ENCODE results near the gene CAMTA1.

The CAMTA1 gene

DNA sequence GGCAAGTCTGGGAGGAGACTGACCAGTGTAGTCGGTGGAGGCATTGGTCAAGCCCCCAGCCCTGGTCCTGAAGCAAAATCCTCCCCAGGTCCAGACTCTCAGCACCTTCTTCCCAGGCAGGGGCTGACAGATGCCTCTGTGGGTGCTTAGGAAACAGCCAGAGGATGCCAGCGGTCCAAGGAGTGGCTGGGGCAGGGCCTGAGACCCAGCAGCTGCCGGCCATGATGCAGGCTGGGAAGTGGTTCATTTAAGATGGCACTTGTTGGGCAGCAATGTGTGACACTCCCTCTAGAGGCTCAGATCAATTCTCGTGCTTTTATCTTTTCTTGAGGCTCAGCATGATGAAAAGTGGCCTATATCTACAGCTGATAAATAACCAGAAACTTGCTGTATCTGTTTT, 820.8 kb downstream of the CAMTA1 start:
- TF ChIP-seq, protein P1, sequence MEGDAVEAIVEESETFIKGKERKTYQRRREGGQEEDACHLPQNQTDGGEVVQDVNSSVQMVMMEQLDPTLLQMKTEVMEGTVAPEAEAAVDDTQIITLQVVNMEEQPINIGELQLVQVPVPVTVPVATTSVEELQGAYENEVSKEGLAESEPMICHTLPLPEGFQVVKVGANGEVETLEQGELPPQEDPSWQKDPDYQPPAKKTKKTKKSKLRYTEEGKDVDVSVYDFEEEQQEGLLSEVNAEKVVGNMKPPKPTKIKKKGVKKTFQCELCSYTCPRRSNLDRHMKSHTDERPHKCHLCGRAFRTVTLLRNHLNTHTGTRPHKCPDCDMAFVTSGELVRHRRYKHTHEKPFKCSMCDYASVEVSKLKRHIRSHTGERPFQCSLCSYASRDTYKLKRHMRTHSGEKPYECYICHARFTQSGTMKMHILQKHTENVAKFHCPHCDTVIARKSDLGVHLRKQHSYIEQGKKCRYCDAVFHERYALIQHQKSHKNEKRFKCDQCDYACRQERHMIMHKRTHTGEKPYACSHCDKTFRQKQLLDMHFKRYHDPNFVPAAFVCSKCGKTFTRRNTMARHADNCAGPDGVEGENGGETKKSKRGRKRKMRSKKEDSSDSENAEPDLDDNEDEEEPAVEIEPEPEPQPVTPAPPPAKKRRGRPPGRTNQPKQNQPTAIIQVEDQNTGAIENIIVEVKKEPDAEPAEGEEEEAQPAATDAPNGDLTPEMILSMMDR (IDR thresholded peaks at IDR 0.05; ENCODE audit: borderline replicate concordance, insufficient read depth, low read depth, low read length) = no peak
- no peak overlapping the region for H3K4me3 ChIP-seq (ENCODE audit: low read depth, low read length)

DNA sequence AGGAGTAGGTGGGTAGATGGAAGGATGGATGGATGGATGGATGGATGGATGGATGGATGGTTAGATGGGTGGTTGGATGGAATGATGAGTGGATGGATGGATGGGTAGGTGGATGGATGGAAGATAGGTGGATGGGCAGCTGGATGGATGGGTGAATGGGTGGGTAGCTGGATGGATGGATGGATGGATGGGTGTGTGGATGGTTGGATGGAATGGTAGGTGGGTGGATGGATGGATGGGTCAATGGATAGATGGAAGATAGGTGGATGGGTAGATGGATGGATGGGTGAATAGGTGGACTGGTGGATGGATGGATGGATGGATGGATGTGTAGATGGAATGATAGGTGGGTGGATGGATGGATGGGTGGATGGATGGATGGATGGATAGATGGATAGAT, 821.8 kb downstream of the CAMTA1 start:
- no peak overlapping the region for H3K4me3 ChIP-seq (ENCODE audit: low read depth, low read length)
- TF ChIP-seq, protein P1 (IDR thresholded peaks at IDR 0.05; ENCODE audit: borderline replicate concordance, insufficient read depth, low read depth, low read length) = no peak

DNA sequence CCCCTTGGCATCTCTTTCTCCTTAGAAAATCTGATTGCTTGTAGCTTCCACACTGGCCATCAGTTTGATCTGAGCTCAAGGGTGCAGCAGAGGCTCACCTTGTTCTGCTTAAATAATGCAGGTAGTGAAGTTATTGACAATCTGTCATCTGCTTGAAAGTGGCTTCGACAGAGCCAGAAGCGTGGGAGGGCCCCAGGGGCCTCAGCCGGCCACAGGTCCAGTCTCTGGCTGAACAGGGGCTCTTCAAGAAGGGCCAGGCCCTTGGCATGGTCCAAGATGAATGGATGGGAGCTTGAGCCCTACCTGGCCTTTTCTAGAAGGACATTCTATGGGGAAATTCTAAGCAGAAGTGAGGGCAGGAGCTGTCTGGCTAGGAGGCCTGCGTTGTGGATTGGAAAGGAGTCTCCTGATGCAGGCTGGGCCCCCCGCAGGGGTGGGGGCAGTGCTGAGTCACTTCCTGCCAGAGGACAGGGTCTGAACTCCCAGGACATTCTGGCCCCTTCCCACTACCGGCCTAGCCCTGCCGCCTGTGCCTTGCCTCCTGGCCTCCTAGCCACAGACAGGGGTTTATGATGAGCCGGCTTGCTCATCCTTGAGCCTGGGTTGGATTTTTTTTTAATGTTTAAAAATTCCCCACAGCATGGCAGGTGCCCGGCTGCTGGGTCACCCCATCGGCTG, 823.5 kb downstream of the CAMTA1 start:
- H3K4me3 ChIP-seq (ENCODE audit: low read depth, low read length) = no peak overlapping the region
- TF ChIP-seq, protein P1 (IDR thresholded peaks at IDR 0.05; ENCODE audit: borderline replicate concordance, insufficient read depth, low read depth, low read length) = no peak

DNA sequence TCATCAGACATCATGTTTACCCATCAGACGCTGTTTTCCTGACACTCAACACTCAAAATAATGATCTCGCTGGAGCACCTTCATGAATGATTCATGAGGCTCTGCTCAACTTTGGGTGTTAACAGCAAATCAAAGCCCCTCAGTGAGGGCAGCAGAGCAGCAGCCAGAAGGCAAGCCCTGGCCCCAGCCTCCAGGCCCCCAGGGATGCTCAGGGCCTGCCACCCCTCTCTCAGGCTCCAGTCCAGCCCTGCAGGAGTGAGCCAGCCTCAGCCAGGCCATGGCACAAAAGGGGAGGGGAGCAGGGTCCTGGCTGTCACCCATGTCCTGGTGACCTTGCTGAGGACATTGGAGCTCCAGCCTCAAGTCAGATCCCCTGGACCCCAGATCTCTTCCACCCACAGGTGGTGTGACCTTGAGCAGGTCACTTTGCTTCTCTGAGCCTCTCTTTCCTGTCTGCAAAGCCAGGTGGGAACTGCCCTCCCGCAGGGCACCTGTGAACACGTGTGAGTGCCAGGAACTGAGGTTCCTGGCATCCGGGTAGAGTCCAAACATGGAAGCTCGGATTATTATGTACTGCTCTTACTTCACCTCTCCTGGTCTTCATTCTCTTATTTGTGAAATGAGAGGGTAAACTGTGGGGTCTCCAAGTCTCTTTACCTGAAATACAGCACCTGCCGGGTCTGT, 824.2 kb downstream of the CAMTA1 start:
- TF ChIP-seq, protein P1 (IDR thresholded peaks at IDR 0.05; ENCODE audit: borderline replicate concordance, insufficient read depth, low read depth, low read length) = no peak
- no peak overlapping the region for H3K4me3 ChIP-seq (ENCODE audit: low read depth, low read length)

DNA sequence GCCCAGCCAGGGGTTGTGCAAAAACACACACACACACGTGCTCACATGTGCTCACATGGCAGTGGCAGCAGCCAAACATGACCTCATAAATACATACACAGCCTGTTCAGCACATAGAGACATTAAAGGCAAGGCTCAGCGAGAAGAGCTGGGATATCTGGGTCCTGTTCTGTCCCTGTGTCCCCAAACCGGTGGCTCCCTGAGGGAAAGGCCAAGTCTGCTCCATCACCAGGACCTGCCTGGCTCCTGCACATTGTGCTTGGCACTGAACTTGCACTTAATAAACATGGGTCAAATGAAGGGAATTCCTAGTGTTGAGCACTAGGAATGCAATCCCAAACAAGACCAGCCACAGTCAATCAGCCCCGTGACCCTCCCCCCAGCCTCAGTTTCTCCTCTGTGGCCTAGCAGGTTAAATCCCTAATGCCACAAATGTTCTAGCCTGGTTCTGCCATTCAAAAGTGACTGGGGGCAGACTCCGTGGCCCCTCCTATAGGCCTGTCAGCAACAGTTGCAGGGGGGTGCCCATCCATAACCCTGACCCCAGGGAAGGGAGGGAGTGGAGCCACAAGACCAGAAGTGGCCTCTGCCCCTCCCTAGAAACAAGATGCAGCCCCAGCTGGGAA, 825.0 kb downstream of the CAMTA1 start:
- TF ChIP-seq, protein P1 (IDR thresholded peaks at IDR 0.05; ENCODE audit: borderline replicate concordance, insufficient read depth, low read depth, low read length) = no peak
- H3K4me3 ChIP-seq (ENCODE audit: low read depth, low read length) = no peak overlapping the region

DNA sequence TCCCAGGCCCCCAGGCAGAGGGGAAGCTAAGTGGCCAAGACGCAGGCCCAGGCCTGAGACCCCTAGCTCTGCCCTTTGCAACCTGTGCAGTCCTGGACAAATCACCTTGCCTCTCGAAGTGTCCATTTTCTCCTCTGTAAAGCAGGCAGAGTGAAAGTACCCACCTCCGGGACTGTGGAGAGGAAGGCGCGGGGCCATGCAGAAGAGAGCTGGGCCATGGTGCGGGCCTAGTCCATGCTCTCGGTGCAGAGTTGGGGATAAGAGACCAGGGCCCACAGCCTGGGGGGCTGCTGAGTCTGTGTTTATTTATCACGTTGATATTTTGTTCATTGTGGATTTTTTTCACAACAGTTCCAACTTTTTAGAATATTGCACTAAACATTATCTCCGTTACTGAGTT, 825.7 kb downstream of the CAMTA1 start:
- H3K4me3 ChIP-seq (ENCODE audit: low read depth, low read length) = no peak overlapping the region
- TF ChIP-seq, protein P1 (IDR thresholded peaks at IDR 0.05; ENCODE audit: borderline replicate concordance, insufficient read depth, low read depth, low read length) = no peak
